Measurements from ENCODE around the gene CRABP2.

CRABP2 gene

DNA sequence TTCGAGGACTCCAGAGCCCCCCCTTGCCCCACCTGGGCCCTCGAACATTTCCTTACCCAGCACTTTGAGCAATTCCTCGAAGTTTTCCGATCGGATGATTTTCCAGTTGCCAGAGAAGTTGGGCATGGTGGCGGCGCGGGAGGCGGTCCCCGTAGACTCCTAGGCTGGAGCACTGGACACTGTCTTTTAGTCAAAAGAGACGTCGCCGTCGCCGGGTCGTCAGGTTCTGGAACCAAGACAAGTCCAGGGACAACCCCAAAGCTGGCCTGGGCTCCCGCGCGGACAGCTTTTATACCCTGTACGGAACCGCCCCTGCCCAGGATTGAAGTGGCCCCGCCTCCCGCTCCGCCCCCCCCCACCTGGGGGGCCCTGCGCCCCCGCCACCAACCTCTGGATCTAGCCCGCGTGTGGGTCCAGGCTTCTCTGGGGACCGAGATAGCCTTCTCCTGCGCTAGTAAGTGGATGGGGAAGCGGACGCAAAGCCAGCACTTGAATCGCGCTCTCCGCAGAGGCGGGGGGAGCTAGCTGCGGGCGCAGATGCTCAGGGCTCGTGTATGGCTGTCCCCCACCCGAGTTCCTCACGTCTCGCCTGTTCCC, at the start of gene CRABP2:
TSS of gene CRABP2 (minus strand) at position 263 of the 597 bp plus-strand sequence. CDS start at position 126, 137 bp downstream.
- H3K4me3 ChIP-seq (ENCODE audit: control insufficient read depth, low read depth, low read length), result peak within 1 kb of the TSS; percentile 43
- peak; percentile 28 for DNase-seq (ENCODE audit: low read depth)
- TF ChIP-seq CTCF (conservative IDR thresholded peaks at IDR 0.05; ENCODE audit: control insufficient read depth, insufficient read depth, low read depth, low read length), result no peak

DNA sequence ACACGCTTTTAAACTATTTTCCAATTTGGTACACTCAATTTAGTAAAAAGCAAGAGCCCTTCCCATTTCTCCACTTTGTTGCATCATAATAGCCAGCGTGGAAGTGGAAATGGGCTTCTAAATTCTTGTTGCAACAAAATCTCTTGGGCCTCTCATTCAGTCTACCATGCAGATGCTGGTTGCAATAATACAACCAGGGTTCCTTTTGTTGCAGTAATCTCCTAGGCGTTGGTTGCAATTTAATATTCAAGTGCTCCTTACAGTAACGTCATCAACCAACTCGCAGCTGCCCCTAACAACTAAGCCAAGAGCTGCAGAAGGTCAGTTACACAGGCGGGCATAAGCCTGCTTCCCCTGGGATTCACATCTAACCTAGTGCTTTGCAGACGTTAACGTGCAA, 48.8 kb upstream of the CRABP2 start:
- no peak overlapping the region for H3K4me3 ChIP-seq (ENCODE audit: control insufficient read depth, low read depth, low read length)
- TF ChIP-seq CTCF (conservative IDR thresholded peaks at IDR 0.05; ENCODE audit: control insufficient read depth, insufficient read depth, low read depth, low read length), result no peak
- DNase-seq (ENCODE audit: low read depth), result no peak

DNA sequence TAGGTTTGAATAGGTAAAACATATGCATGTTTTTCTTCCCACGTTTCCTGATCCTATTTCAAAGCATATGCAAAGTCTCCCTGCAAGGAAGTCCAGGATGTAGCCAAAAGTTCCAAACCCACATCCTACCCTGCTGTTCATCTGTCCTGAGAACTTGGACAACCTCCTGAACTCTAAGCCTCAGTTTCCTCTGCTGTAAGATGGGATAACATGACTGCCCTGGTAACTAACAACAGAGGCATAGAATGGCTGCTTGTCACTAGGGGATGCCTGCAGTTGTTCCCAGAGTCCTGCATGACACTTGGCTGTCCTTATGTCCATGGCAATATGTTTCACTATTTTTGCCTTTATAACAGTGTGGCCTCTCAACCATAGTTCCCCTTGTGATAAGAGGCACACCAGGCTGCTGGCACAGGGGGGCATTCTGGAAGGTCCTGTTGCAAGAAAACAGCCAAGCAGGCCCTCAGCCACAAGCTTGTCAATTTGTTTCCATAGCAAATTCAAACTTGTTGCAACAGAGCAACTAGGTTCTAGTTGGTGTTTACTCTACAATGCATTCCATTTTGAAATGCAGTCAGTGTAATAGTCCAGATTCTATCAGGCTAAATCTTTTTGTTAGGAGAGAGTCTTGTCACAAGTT, 47.6 kb upstream of the CRABP2 start:
- peak overlapping the region; percentile 92 for H3K4me3 ChIP-seq (ENCODE audit: control insufficient read depth, low read depth, low read length)
- TF ChIP-seq CTCF (conservative IDR thresholded peaks at IDR 0.05; ENCODE audit: control insufficient read depth, insufficient read depth, low read depth, low read length), result no peak
- no peak for DNase-seq (ENCODE audit: low read depth)

DNA sequence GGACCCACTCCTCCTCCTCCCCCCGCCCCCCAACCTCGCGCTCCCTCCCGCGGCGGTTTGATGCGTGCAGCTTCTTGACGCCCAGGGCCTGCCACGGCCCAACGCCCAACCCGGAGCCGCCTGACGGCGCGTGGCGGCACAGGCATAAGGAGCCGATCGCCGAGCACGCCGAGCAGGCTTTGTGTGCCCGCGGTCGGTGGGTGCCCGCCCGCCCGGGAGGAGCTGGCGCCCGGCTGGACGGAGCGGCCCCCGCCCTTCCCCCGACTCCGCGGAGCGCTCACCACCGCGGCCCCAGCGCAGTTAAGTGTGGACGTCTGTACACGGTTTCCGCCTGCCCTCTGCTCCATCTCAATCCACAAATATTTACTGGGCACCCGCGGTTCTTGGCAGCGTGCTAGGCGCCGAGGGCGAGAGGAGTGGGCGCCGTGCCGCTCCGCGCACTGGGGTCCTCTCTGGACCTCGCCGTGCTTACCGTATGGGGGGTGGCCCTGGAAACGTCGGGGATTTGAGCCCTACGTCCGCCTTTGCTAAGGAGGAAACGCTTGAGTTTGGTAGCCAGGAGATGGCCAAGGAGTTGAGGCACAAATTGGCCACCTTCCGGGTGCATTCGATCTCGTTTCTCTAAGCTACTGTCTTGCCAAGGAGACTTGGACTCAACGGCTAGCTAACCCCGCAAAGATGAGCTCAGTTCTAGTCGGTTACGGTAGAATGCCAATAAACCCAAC, 46.5 kb upstream of the CRABP2 start:
- peak overlapping the region; percentile 92 for H3K4me3 ChIP-seq (ENCODE audit: control insufficient read depth, low read depth, low read length)
- DNase-seq (ENCODE audit: low read depth), result peak; percentile 92
- TF ChIP-seq CTCF (conservative IDR thresholded peaks at IDR 0.05; ENCODE audit: control insufficient read depth, insufficient read depth, low read depth, low read length), result no peak

GRCh38 chr1:156751451-156751756, 46.0 kb upstream of the CRABP2 start, which contains the start of gene HDGF:
Gene HDGF (minus strand): TSS chr1:156751675. CDS start chr1:156751429, 246 bp downstream.
- H3K4me3 ChIP-seq (ENCODE audit: control insufficient read depth, low read depth, low read length), result peak within 1 kb of the TSS; percentile 92
- TF ChIP-seq CTCF (conservative IDR thresholded peaks at IDR 0.05; ENCODE audit: control insufficient read depth, insufficient read depth, low read depth, low read length), result no peak
- no peak for DNase-seq (ENCODE audit: low read depth)

- DNase-seq (ENCODE audit: low read depth), result no peak
- no peak for TF ChIP-seq CTCF (conservative IDR thresholded peaks at IDR 0.05; ENCODE audit: control insufficient read depth, insufficient read depth, low read depth, low read length)
These were observed 45.5 kb upstream of the CRABP2 start for GRCh38 chr1:156750711-156751450.

More at GRCh38 chr1:156750711-156751450, 45.5 kb upstream of the CRABP2 start:
- peak overlapping the region; percentile 92 for H3K4me3 ChIP-seq (ENCODE audit: control insufficient read depth, low read depth, low read length)

Data from fibroblast of mammary gland (primary cell).